Astrocyte (in vitro differentiated cells and primary cell): ENCODE results near the gene PCP2.

Source experiments
- CTCF ChIP-seq: IDR thresholded peaks from 2 replicates; pipeline ENCODE4 v1.5.1; 2011; ENCODE audit warnings: low read depth, mild to moderate bottlenecking, inconsistent platforms, low read length, moderate library complexity; ENCODE audit not compliant: insufficient read depth
- EZH2 ChIP-seq: IDR thresholded peaks from 2 replicates; pipeline ENCODE4 v1.6.1; 2012; ENCODE audit warnings: mild to moderate bottlenecking, low read length, inconsistent platforms; ENCODE audit not compliant: insufficient read depth

GRCh38 chr19:7643031-7643415, 9.5 kb upstream of the PCP2 start:
- TF ChIP-seq CTCF (no peak), EZH2 (no peak)
